ENCODE data around the gene KCNG2.
"Not testable (repeated sequence)": the region's sequence is repeated elsewhere in the genome, so short reads cannot be mapped to it uniquely, and the experiment has no call there.

The KCNG2 gene

GRCh38 chr18:79872527-79873444 is 75.0 kb downstream of the KCNG2 start:
- no peak for FAIRE-seq

GRCh38 chr18:79873449-79874110 is 75.8 kb downstream of the KCNG2 start:
- FAIRE-seq = no peak

- no peak for FAIRE-seq
These were observed 77.1 kb downstream of the KCNG2 start for GRCh38 chr18:79874553-79875530.

- no peak for FAIRE-seq
These were observed 77.8 kb downstream of the KCNG2 start for GRCh38 chr18:79875531-79875919.

DNA sequence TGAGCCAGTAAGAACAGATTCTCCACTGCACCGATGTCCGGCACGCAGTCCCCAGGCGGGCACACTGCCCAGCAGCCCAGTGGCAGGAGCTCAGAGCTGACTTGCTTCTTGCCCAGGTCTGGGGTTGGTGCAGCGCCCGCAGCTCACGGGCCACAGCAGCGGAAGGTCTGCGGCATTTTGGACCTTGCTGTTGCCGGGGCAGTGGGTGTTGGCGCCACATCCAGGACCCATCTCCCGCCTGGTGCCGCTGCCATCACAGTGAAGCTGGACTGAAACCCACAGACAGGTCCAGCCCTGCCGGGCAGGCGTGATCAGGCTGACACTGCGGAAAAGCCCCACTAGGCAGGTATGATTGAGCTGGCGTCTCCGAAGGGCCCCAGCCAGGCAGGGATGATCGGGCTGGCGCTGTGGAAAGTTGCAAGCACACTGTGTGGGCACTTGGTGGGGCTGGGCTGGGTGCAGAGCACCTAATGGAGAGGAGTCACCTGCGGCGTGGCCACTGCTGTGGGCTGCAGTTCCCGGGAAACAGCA is 78.3 kb downstream of the KCNG2 start:
- FAIRE-seq = no peak

- no peak for FAIRE-seq
These were observed 78.8 kb downstream of the KCNG2 start for GRCh38 chr18:79876497-79876896.

GRCh38 chr18:79877163-79878091 is 79.7 kb downstream of the KCNG2 start:
- FAIRE-seq = no peak

DNA sequence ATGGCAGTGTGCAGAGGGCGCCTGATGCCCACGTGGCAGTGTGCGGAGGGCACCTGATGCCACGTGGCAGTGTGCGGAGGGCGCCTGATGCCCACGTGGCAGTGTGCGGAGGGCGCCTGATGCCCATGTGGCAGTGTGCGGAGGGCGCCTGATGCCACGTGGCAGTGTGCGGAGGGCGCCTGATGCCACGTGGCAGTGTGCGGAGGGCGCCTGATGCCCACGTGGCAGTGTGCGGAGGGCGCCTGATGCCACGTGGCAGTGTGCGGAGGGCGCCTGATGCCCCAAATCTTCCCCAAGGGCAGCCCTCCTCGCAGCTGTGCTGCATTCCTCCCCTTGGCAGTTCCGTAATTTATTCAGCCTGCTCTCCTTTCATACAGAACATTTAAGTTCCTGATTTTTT is 80.5 kb downstream of the KCNG2 start:
- not testable (repeated sequence) for FAIRE-seq

DNA sequence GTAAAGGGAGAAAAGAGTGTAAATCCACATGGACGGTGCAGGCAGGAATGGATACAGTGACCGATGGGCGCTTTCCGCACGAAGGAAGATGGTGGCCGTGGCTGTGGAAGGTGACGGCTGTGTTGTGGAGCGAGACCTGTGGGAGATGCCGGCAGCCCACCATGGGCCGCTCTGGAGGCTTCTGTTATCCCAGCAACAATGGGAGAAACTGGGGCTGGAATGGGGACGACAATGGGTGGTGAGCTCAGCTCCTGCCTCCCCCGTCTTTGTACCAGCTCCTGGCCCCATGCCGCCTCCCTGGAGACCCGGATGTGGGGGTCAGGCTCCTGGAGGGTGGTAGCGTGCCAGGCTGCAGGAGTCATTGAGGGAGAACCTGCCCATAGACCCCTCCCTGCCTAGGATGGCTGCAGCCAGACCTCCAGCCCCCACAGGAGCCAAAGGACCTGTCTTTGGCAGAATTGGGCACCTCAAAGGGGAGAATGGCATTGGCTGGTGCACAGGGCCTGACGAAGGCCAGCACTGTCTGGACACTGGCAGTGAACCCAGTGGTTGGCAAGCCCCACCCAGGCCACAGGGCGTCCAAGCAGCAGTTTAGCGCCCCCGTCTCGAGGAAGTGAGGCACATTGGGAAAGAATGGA is 81.1 kb downstream of the KCNG2 start:
- FAIRE-seq = no peak

GRCh38 chr18:79879566-79879965 is 81.8 kb downstream of the KCNG2 start:
- FAIRE-seq = no peak

DNA sequence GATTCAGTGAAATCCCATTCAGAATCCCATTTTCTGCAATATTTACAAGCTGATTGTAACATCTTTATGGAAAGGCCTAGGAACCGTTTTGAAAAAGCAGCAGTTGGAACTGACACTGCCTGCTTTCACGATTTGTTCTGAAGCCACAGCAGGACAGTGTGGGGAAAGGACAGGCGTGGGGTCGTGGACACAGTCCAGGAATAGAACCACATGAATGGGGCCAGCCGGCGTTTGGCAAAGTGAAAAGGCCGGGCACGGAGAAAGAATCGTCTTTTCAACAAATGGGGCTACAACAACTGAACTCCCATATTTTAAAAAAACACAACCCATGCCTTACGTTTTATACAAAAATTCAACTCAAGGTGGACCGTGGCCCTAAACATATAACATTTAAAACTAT is 84.0 kb downstream of the KCNG2 start:
- FAIRE-seq = no peak

DNA sequence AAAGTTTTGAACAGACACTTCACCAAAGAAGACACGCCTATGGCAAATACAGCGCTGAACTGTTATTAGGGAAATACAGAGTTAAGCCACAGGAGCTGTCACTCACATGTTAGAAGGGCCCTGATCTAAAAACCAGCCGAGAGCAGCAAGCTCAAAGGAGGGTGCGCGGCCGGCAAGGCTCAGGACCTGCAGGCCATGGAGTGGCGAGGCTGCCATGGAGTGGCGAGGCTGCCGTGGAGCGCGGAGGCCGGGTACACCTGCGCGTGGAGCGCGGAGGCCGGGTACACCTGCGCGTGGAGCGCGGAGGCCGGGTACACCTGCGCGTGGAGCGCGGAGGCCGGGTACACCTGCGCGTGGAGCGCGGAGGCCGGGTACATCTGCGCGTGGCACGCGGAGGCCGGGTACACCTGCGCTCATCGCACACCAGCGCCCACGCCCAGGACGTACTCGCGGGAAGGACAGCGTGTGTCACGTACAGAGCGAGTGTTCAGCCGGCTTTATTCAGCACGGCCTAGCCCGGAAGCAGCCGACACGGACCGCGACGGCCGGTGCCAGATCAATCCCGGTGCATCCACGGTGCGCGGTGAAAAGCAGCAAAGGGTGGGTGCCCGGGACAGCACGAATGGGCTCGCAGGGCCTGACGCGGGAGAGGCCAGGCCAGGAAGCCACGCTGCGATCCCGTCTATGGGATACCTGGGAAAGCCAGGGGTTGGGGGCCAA is 84.9 kb downstream of the KCNG2 start:
- FAIRE-seq = no peak

DNA sequence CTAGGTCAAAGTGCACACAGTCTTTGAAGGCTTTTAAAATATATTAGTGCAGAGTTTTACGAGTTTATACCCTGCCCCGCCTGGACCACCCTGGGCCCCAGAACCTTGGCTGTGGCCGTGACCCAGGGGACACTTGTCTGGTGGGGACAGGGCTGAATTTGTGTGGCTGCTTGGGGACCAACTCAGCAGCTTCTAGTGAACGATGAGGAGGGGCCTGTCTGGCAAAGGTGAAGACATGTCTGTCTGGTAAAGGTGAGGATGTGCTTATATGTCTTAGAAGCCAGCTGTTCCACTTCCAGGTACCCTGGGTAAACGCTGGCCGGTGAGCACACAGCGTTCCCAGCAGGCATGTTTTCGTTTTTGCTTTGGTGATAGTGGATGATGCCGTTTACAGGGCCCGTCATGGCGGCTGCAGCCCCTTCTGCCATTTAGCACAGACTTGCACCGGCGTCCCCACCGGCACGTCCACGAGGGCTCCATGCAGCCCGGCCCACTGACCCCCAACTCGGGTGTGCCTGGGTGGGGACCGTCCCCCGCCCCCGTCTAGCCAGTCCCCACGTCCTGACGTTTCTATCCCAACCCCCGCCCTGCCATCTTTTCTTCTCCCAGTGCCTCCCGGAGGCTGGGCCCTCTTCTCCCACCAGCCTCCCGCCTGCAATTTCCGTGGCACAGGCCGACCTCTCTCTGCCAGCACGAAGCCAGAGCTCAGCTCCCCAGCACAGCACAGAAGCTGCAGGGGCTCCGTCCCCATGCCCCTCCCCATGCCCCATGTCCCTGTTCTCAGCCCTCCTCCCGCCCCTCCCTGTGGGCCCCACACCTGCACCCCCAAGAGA is 85.9 kb downstream of the KCNG2 start:
- FAIRE-seq = no peak

- FAIRE-seq = no peak
These were observed 86.7 kb downstream of the KCNG2 start for GRCh38 chr18:79884294-79884962.

DNA sequence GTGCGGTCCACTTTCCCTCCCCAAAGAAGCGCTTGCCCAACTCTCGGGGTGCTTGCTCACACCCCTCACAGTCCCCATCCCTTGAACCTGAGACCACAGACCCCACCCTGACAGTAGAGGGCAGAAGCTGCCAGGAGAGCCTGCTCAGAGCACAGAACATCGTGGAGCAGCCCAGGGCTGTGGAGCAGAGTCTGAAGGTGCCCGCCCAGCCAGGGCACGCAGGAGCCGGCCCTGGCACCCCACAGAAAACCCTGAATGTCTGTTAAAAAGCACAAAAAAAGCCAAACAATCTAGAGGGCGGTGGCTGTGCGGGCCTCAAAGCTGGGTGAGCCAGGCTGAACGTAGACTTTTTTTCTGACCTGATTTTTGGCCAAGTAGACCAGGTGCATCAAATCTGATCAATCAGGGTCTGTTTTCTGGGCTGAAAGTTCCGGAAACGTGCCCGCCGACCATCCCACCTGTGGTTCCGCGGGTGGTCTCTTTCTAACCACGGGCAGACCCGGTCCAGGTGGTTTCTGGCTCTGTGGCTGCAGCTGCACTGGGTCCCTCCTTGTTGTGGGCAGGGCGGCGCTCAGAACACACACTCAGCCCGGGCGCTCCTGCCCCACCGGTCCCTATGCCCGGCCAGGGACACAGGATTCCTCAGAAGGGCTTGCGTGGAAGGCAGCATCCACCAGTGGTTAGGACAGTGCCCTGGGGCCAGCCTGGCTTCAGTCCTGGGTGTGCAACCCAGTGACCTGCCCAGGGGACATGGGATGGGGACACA is 87.4 kb downstream of the KCNG2 start:
- FAIRE-seq = no peak

DNA sequence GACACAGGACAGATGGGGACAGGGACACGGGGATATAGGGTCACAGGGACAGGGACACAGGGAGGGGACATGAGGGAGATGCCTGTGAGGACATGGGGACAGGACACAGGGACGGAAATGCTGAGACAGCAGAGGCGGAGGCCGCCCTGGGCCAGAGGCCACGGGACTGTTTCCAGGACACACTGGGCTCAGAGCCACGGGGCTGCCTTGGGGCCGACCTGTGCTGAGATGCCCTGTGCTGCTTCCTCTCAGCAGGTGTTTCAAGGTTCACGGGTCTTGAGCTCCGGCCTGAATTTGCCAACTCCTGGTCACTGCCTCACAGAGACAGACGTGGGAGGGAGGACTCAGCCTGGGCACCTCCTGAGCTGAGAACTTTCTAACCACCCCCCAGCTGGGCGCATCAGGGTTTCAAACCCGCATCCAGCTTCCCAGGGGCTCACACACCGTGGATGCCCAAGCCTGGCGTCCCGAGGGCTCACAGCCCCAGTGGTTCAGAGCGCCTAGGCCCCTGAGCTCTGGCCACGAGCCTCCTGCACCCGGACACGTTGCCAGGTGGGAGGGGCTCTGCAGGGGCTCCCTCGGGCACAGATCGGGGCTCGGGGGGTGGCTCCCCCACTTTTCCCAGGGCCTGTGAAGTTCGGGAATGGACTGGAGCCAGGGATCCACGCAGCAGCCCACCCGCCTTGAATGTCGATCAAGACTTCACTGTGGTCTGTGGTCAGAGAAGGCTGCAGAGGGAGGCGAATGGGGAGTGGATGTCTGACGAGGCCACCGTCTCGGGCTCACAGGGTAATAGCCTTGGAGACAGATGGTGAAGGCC is 89.7 kb downstream of the KCNG2 start:
- FAIRE-seq = no peak

DNA sequence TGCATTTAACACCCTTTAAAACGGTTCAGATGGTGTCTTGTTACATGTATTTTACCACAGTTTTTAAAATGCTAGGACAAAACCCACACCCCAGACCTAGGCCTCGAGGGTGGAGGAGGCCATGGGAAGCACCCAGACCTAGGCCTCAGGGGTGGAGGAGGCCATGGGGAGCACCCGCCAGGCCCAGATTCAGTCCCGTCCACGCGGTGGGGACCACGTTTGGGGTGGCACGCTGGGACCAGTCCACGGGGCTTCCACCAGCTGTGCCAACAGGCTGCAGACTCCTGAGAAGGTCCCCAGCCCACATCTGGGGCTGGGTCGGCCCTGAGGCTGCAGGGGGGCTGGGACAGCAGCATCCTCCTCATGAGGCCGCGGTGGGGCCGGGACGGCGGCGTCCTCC is 90.3 kb downstream of the KCNG2 start:
- no peak for FAIRE-seq

All from G401.6 (cell line).